Endothelial cell of umbilical vein (primary cell): ENCODE measurements around the gene MPDZ. TPM values are rescaled to one million over a fixed set of nuclear protein-coding genes. Genes with fewer than 3 reads are reported as not detected.

Source experiments
- BruUV-seq: library from RNA; stranded (reverse); fragments of 400-500 nt; replicated peaks from 2 replicates; lab custom pipeline; 2021; lab: Mats Ljungman, UMichigan
- CTCF ChIA-PET: fragments of 300-600, 350-600 bp; sonication (Branson Sonifier 250); formaldehyde crosslinking; loops from one replicate; lab custom pipeline; 2021; ENCODE audit warnings: antibody characterized with exemption, inconsistent platforms; lab: Charles Lee
- POLR2A ChIA-PET: fragments of 300-600, 350-600 bp; sonication (Branson Sonifier 250); formaldehyde crosslinking; loops from one replicate; lab custom pipeline; 2021; ENCODE audit warnings: antibody characterized with exemption, inconsistent platforms; lab: Charles Lee
- DNase-seq: peaks from one replicate; pipeline ENCODE4 v3.0.0-alpha.2; 2011; ENCODE audit warnings: low read depth, low spot score
- FAIRE-seq: peaks from 2 replicates; lab custom pipeline; 2011; peaks lifted over from hg19 to GRCh38; lab: Jason Lieb, UNC
- H2AFZ ChIP-seq: 2 replicates; pipeline ENCODE4 v1.6.0; 2012; ENCODE audit warnings: low read depth, low read length, control low read depth, inconsistent platforms
- H3K27ac ChIP-seq: 2 replicates; pipeline ENCODE4 v1.5.1; 2011; ENCODE audit warnings: low read depth, mild to moderate bottlenecking, control low read depth, low read length, moderate library complexity; ENCODE audit not compliant: insufficient read depth
- H3K27me3 ChIP-seq, 2 experiments: 2 replicates each; pipeline versions ENCODE4 v1.6.0 to v1.6.1; 2011; ENCODE audit warnings: low read length in 2 of 2, mixed read lengths in 1 of 2; ENCODE audit not compliant: control insufficient read depth in 2 of 2, insufficient read depth in 2 of 2
- H3K36me3 ChIP-seq, 2 experiments: 2 replicates in 1 of 2; 3 replicates in 1 of 2; pipeline ENCODE4 v1.5.1; 2011; ENCODE audit warnings: low read length in 2 of 2, mild to moderate bottlenecking in 1 of 2, moderate library complexity in 1 of 2; ENCODE audit not compliant: control insufficient read depth in 2 of 2, insufficient read depth in 2 of 2; ENCODE audit errors: extremely low read depth in 1 of 2
- H3K4me1 ChIP-seq: 3 replicates; pipeline ENCODE4 v1.5.1; 2011; ENCODE audit warnings: mild to moderate bottlenecking, low read length; ENCODE audit not compliant: control insufficient read depth, insufficient read depth; ENCODE audit errors: extremely low read depth
- H3K4me2 ChIP-seq: 2 replicates; pipeline ENCODE4 v1.6.1; 2011; ENCODE audit warnings: low read length, control low read depth, mixed read lengths; ENCODE audit not compliant: insufficient read depth
- H3K4me3 ChIP-seq, 3 experiments: fragments of 200-600 bp in 1 of 3; sonication (generic), shearing (Covaris generic) in 1 of 3; replicated peaks in 1 of 3; 2 replicates each; pipeline ENCODE4 v1.5.1; 2011 to 2016; ENCODE audit warnings: control low read depth in 3 of 3, low read length in 3 of 3, mild to moderate bottlenecking in 2 of 3, inconsistent platforms in 1 of 3, low read depth in 1 of 3, moderate library complexity in 1 of 3; ENCODE audit not compliant: insufficient read depth in 1 of 3
- H3K79me2 ChIP-seq: 2 replicates; pipeline ENCODE4 v1.6.0; 2012; ENCODE audit warnings: low read length, inconsistent platforms; ENCODE audit not compliant: control insufficient read depth, insufficient read depth
- H3K9ac ChIP-seq: replicated peaks from 2 replicates; pipeline ENCODE3; 2011; ENCODE audit warnings: low read length, control low read depth; ENCODE audit not compliant: insufficient read depth; ENCODE audit errors: extremely low read depth
- H3K9me1 ChIP-seq: replicated peaks from 3 replicates; pipeline ENCODE4 v1.6.0; 2011; ENCODE audit warnings: mild to moderate bottlenecking, low read length; ENCODE audit not compliant: control insufficient read depth, insufficient read depth; ENCODE audit errors: extremely low read depth
- H3K9me3 ChIP-seq: replicated peaks from 2 replicates; pipeline ENCODE4 v1.5.1; 2012; ENCODE audit warnings: low read length, inconsistent platforms; ENCODE audit not compliant: control insufficient read depth, insufficient read depth
- H4K20me1 ChIP-seq: replicated peaks from 2 replicates; pipeline ENCODE3; 2011; ENCODE audit warnings: mild to moderate bottlenecking, low read length; ENCODE audit not compliant: control insufficient read depth, insufficient read depth; ENCODE audit errors: extremely low read depth
- EZH2 ChIP-seq: IDR thresholded peaks from 2 replicates; pipeline ENCODE4 v1.6.1; 2012; ENCODE audit warnings: borderline replicate concordance, low read depth, mild to moderate bottlenecking, moderate library complexity, low read length, inconsistent platforms; ENCODE audit not compliant: severe bottlenecking
- FOS ChIP-seq: IDR thresholded peaks from 2 replicates; pipeline ENCODE4 v1.6.1; 2011; ENCODE audit warnings: mild to moderate bottlenecking, low read length, moderate library complexity, borderline replicate concordance; ENCODE audit not compliant: insufficient read depth
- GATA2 ChIP-seq: IDR thresholded peaks from 2 replicates; pipeline ENCODE4 v1.7.0; 2011; ENCODE audit warnings: low read depth, mild to moderate bottlenecking, moderate library complexity, mixed read lengths, low read length; ENCODE audit not compliant: insufficient read length, insufficient read depth
- JUN ChIP-seq: IDR thresholded peaks from 2 replicates; pipeline ENCODE4 v1.6.1; 2011; ENCODE audit warnings: borderline replicate concordance, low read depth; ENCODE audit not compliant: insufficient read length, insufficient read depth
- MYC ChIP-seq: IDR thresholded peaks from one replicate; pipeline ENCODE4 v1.6.1; 2011; ENCODE audit warnings: mild to moderate bottlenecking, low read depth, low read length
- POLR2A ChIP-seq: IDR thresholded peaks from 2 replicates; pipeline ENCODE4 v1.6.1; 2012; ENCODE audit warnings: low read depth, mild to moderate bottlenecking, control low read depth, low read length
- POLR2AphosphoS5 ChIP-seq: IDR thresholded peaks from 2 replicates; pipeline ENCODE4 v1.6.1; 2012; ENCODE audit warnings: low read depth, mild to moderate bottlenecking, control low read depth, low read length, moderate library complexity; ENCODE audit not compliant: insufficient read depth
- dilution Hi-C: fragments of 300-500 bp; cut with MboI; formaldehyde crosslinking; loops from one replicate; pipeline ENCODE4 v1.15.0; 2019; ENCODE audit warnings: low sequenced_read_pairs; ENCODE audit not compliant: extremely low pct_ligation_motif_present
- intact Hi-C: fragments of 100-400 bp; cut with micrococcal nuclease; formaldehyde crosslinking; loops from one replicate; pipeline ENCODE4 v1.10.0; 2022
- polyA plus RNA-seq, 4 experiments: library from polyadenylated mRNA; depleted of rRNA in 3 of 4; stranded (reverse) in 3 of 4; unstranded in 1 of 4; fragments of >200 nt; gene quantifications; 2 replicates each; pipeline versions ENCODE4 v1.2.1 to v1.2.3, GENCODE V29; 2011 to 2012; ENCODE audit warnings: missing spikeins in 1 of 4
- total RNA-seq: library from RNA; stranded (reverse); gene quantifications from 2 replicates; pipeline ENCODE4 v1.2.3, GENCODE V29; 2021
- TF ChIP-seq, protein P1 (sequence below), 2 donors: IDR thresholded peaks; 1 replicate in 1 of 2; 2 replicates in 1 of 2; pipeline ENCODE4 v1.5.1; 2011; ENCODE audit warnings: low read length in 2 of 2, mild to moderate bottlenecking in 2 of 2, moderate library complexity in 2 of 2, control low read depth in 1 of 2, inconsistent platforms in 1 of 2, low read depth in 1 of 2; ENCODE audit not compliant: insufficient read depth in 1 of 2; ENCODE audit errors: extremely low read depth in 1 of 2
- TF ChIP-seq, protein P2 (sequence below): IDR thresholded peaks from 2 replicates; pipeline ENCODE4 v1.6.1; 2011; ENCODE audit not compliant: insufficient read depth, insufficient read length

Gene MPDZ
- total and polyA plus RNA-seq, 2 donors (not counting 3 experiments of a cell fraction or from before 2014, with no cell fraction given), result 22.3 to 54.4 TPM

DNA sequence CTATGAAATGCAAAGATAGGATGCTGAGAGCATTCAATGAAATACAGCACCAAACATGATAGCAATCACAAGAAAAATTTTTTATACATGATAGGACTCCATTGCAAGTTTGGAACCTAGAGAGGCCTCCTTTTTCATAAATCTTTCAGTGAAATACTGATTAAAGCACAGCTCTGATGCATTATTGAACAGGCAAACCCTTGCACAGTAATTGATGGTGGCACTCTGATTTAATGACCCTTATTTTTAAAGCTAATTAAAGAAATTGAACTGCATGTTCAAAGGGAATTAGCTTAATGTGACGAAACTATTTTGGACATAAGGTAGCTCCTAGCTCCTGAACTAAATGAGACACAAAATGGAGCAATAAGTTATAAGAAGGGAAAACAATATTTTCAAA lies 44.6 kb downstream of the MPDZ start:
- ChIA-PET POLR2A (no interaction called here), CTCF (interaction anchor here (1.3 kb wide), 1 partner anchor 9 kb away, joined by 4 read pairs; no protein-coding TSS in a partner anchor)
- Histone ChIP-seq H3K79me2 (no peaks in the 10 kb centered on the region), H3K9me1 (peaks cover 2% of the 10 kb centered on the region), H4K20me1 (no peaks in the 10 kb centered on the region), H2AFZ (no peak overlapping the region), H3K9me3 (no peaks in the 10 kb centered on the region), H3K27me3 (no peaks in the 10 kb centered on the region), H3K27ac (no peak overlapping the region), H3K9ac (no peak overlapping the region), H3K4me1 (no peaks in the 10 kb centered on the region), H3K4me2 (no peak overlapping the region), H3K4me3 (no peak overlapping the region), H3K36me3 (no peaks in the 10 kb centered on the region)
- no peak for DNase-seq
- FAIRE-seq, result no peak
- intact Hi-C loops, result no loop called here
- dilution Hi-C loops, result no loop called here
- TF ChIP-seq, protein P1, sequence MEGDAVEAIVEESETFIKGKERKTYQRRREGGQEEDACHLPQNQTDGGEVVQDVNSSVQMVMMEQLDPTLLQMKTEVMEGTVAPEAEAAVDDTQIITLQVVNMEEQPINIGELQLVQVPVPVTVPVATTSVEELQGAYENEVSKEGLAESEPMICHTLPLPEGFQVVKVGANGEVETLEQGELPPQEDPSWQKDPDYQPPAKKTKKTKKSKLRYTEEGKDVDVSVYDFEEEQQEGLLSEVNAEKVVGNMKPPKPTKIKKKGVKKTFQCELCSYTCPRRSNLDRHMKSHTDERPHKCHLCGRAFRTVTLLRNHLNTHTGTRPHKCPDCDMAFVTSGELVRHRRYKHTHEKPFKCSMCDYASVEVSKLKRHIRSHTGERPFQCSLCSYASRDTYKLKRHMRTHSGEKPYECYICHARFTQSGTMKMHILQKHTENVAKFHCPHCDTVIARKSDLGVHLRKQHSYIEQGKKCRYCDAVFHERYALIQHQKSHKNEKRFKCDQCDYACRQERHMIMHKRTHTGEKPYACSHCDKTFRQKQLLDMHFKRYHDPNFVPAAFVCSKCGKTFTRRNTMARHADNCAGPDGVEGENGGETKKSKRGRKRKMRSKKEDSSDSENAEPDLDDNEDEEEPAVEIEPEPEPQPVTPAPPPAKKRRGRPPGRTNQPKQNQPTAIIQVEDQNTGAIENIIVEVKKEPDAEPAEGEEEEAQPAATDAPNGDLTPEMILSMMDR (IDR thresholded peaks at IDR 0.05; ENCODE audit: extremely low read depth in 1 of 2, insufficient read depth in 1 of 2, low read depth in 1 of 2, low read length in 2 of 2), result no peak
- TF ChIP-seq MYC, result no peak
- TF ChIP-seq JUN, result no peak
- no peak for TF ChIP-seq POLR2AphosphoS5
- no peak for TF ChIP-seq POLR2A
- no peak for TF ChIP-seq GATA2
- TF ChIP-seq EZH2, result no peak
- TF ChIP-seq, protein P2, sequence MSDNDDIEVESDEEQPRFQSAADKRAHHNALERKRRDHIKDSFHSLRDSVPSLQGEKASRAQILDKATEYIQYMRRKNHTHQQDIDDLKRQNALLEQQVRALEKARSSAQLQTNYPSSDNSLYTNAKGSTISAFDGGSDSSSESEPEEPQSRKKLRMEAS, result no peak
- no peak for TF ChIP-seq FOS
- BruUV-seq, result no TSS peak
